HUES64 (cell line): Measurements from ENCODE around the gene VSIG1.

Experiments used
- H3K27ac ChIP-seq: 2 replicates; pipeline ENCODE4 v1.7.0; 2013; ENCODE audit warnings: low read depth, low read length, inconsistent platforms
- H3K27me3 ChIP-seq: 2 replicates; pipeline ENCODE4 v1.6.1; 2013; ENCODE audit warnings: mild to moderate bottlenecking, low read length; ENCODE audit not compliant: insufficient read depth
- H3K36me3 ChIP-seq: 2 replicates; pipeline ENCODE4 v1.6.1; 2013; ENCODE audit warnings: mild to moderate bottlenecking, low read length; ENCODE audit not compliant: insufficient read depth
- H3K4me1 ChIP-seq: 2 replicates; pipeline ENCODE4 v1.6.1; 2013; ENCODE audit warnings: mild to moderate bottlenecking, low read length, moderate library complexity; ENCODE audit not compliant: insufficient read depth
- H3K4me3 ChIP-seq: 2 replicates; pipeline ENCODE4 v1.5.1; 2013; ENCODE audit warnings: mild to moderate bottlenecking, low read length, moderate library complexity
- H3K9ac ChIP-seq: 2 replicates; pipeline ENCODE4 v1.6.1; 2013; ENCODE audit warnings: mild to moderate bottlenecking, low read depth, low read length
- H3K9me3 ChIP-seq: 2 replicates; pipeline ENCODE4 v1.6.1; 2013; ENCODE audit warnings: low read depth, low read length; ENCODE audit not compliant: insufficient read depth
- WGBS: fragments of 150-250, 120-280 bp; methylation state at CpG from one replicate; pipeline ENCODE4 v1.1.7; 2013; ENCODE audit warnings: missing lambda C conversion rate; 5-methylcytosine and 5-hydroxymethylcytosine counted together

The VSIG1 gene

GRCh38 chrX:108028854-108029253, 16.0 kb upstream of the VSIG1 start:
- Histone ChIP-seq H3K9me3 (no peaks in the 10 kb centered on the region), H3K4me1 (no peaks in the 10 kb centered on the region), H3K36me3 (no peaks in the 10 kb centered on the region), H3K27me3 (no peaks in the 10 kb centered on the region), H3K4me3 (no peak overlapping the region), H3K27ac (no peak overlapping the region), H3K9ac (no peak overlapping the region)
- 100% methylated on average over 1 of the region's 1 CpG for WGBS

- Histone ChIP-seq H3K9me3 (no peaks in the 10 kb centered on the region), H3K27me3 (no peaks in the 10 kb centered on the region)
- WGBS: 97% methylated on average over 5 of the region's 5 CpGs
Observed at GRCh38 chrX:108029928-108030711, 14.7 kb upstream of the VSIG1 start.

GRCh38 chrX:108032944-108033343, 11.9 kb upstream of the VSIG1 start:
- Histone ChIP-seq H3K36me3 (no peaks in the 10 kb centered on the region), H3K9ac (no peak overlapping the region), H3K27me3 (no peaks in the 10 kb centered on the region), H3K27ac (no peak overlapping the region), H3K9me3 (no peaks in the 10 kb centered on the region), H3K4me1 (no peaks in the 10 kb centered on the region), H3K4me3 (no peak overlapping the region)
- WGBS: 92% methylated on average over 5 of the region's 5 CpGs

More at GRCh38 chrX:108029928-108030711, 14.7 kb upstream of the VSIG1 start:
- H3K36me3 ChIP-seq: no peaks in the 10 kb centered on the region
- H3K9ac ChIP-seq: no peak overlapping the region
- no peak overlapping the region for H3K27ac ChIP-seq
- H3K4me3 ChIP-seq: no peak overlapping the region
- no peaks in the 10 kb centered on the region for H3K4me1 ChIP-seq

GRCh38 chrX:108033890-108034289, 11.0 kb upstream of the VSIG1 start:
- 84% methylated on average over 3 of the region's 3 CpGs for WGBS
- Histone ChIP-seq H3K36me3 (no peaks in the 10 kb centered on the region), H3K27me3 (no peaks in the 10 kb centered on the region), H3K4me3 (no peak overlapping the region), H3K4me1 (no peaks in the 10 kb centered on the region), H3K27ac (no peak overlapping the region), H3K9ac (no peak overlapping the region), H3K9me3 (no peaks in the 10 kb centered on the region)

GRCh38 chrX:108034725-108035124, 10.1 kb upstream of the VSIG1 start:
- WGBS: 92% methylated on average over 3 of the region's 3 CpGs
- Histone ChIP-seq H3K9ac (no peak overlapping the region), H3K27ac (no peak overlapping the region), H3K36me3 (no peaks in the 10 kb centered on the region), H3K27me3 (no peaks in the 10 kb centered on the region), H3K4me1 (no peaks in the 10 kb centered on the region), H3K9me3 (no peaks in the 10 kb centered on the region), H3K4me3 (no peak overlapping the region)

GRCh38 chrX:108036298-108036973, 8.4 kb upstream of the VSIG1 start:
- Histone ChIP-seq H3K4me1 (no peaks in the 10 kb centered on the region), H3K9ac (no peak overlapping the region), H3K36me3 (no peaks in the 10 kb centered on the region), H3K9me3 (no peaks in the 10 kb centered on the region), H3K4me3 (no peak overlapping the region), H3K27me3 (no peaks in the 10 kb centered on the region), H3K27ac (no peak overlapping the region)
- 74% methylated on average over 4 of the region's 4 CpGs for WGBS

DNA sequence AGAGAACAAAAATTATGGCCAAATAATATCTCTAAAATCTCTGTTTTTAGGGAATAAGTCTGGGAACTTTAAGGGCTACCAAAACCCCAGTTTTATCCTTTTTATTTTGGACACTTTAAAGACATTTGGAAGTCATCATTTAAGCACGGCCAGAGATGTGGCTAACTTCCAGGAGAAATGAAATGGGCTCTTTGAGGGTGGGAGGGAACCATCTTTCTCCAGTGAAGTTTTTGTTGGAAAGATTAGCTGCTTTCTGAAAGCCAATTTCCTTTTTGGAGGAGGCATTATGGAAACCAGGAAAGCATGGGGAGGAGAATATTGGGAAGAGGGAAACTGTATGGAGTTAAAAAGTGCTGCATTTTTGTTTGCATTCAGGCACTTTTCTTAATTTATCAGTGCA, 4.8 kb downstream of the VSIG1 start:
- H3K9ac ChIP-seq: no peak overlapping the region
- no peak overlapping the region for H3K27ac ChIP-seq
- WGBS: 97% methylated on average over 1 of the region's 1 CpG

GRCh38 chrX:108053218-108053617, 8.4 kb downstream of the VSIG1 start:
- Histone ChIP-seq H3K9me3 (no peaks in the 10 kb centered on the region), H3K9ac (no peak overlapping the region), H3K4me1 (no peaks in the 10 kb centered on the region), H3K36me3 (no peaks in the 10 kb centered on the region), H3K27me3 (no peaks in the 10 kb centered on the region), H3K4me3 (no peak overlapping the region), H3K27ac (no peak overlapping the region)

More for the DNA sequence above, 4.8 kb downstream of the VSIG1 start:
- Histone ChIP-seq H3K4me1 (no peaks in the 10 kb centered on the region), H3K36me3 (no peaks in the 10 kb centered on the region), H3K4me3 (no peak overlapping the region), H3K27me3 (no peaks in the 10 kb centered on the region), H3K9me3 (no peaks in the 10 kb centered on the region)

DNA sequence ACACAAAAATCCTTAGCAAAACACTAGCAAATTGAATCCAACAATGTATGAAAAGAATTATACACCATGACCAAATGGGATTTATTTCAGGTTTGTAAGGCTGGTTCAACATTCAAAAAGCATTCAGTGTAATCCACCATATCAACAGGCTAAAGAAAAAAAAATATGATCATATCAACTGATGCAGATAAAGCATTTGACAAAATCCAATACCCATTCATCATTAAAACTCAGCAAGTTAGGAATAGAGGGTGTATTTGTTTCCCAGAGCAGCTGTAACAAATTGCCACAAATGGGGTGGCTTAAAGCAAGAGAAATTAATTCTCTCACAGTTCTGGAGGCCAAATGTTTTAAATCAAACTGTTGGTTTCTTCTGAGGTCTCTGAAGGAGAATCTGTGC, 10.7 kb downstream of the VSIG1 start:
- H3K9ac ChIP-seq: no peak overlapping the region
- H3K4me1 ChIP-seq: no peaks in the 10 kb centered on the region
- no peak overlapping the region for H3K27ac ChIP-seq
- H3K9me3 ChIP-seq: no peaks in the 10 kb centered on the region
- H3K36me3 ChIP-seq: no peaks in the 10 kb centered on the region
- no peaks in the 10 kb centered on the region for H3K27me3 ChIP-seq
- H3K4me3 ChIP-seq: no peak overlapping the region

DNA sequence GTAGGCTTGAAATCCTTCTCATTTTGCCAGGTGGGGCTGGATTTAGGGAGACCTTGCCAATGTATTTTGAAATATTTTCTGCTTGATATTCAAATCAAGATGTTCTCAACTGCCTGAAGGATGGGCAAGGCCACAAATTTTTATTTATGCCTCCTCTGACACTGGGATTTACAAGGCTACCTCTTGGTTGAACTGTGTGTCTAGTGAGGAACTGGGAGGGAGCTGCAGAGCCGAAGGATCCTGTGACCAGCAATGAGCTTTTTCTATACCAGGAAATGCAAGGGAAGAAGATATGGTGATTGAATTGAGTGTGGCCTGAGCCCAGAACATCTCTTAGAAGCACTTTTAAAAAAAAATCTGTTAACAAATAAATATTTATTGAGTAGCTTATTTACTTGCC, 14.9 kb downstream of the VSIG1 start:
- Histone ChIP-seq H3K4me1 (no peaks in the 10 kb centered on the region), H3K9me3 (no peaks in the 10 kb centered on the region), H3K36me3 (no peaks in the 10 kb centered on the region), H3K4me3 (no peak overlapping the region), H3K9ac (no peak overlapping the region), H3K27ac (no peak overlapping the region), H3K27me3 (no peaks in the 10 kb centered on the region)
- 88% methylated on average over 1 of the region's 1 CpG for WGBS

GRCh38 chrX:108064001-108064400, 19.1 kb downstream of the VSIG1 start:
- H3K9me3 ChIP-seq: no peaks in the 10 kb centered on the region
- H3K36me3 ChIP-seq: no peaks in the 10 kb centered on the region
- no peak overlapping the region for H3K9ac ChIP-seq
- no CpG with 5 or more reads among the region's 1 CpG for WGBS
- H3K4me3 ChIP-seq: no peak overlapping the region
- H3K27me3 ChIP-seq: no peaks in the 10 kb centered on the region
- H3K4me1 ChIP-seq: no peaks in the 10 kb centered on the region
- no peak overlapping the region for H3K27ac ChIP-seq
